ENCODE data around the gene HMCN1. TPM values are rescaled to one million over a fixed set of nuclear protein-coding genes. Genes with fewer than 3 reads are reported as not detected.
"Not testable (repeated sequence)": the region's sequence is repeated elsewhere in the genome, so short reads cannot be mapped to it uniquely, and the experiment has no call there.

The HMCN1 gene
- total RNA-seq, 4 donors from 2014 or later, result 53.0 to 87.9 (median 76.8) TPM

GRCh38 chr1:185886046-185886445 is 151.9 kb downstream of the HMCN1 start:
- Histone ChIP-seq H3K27ac (replicated peaks in 1 of 4) (no peak overlapping the region), H3K4me1 (peaks cover 0 to 1% (median 0%) of the 10 kb centered on the region in 4 donors), H3K27me3 (no peaks in the 10 kb centered on the region), H3K4me3 (no peak overlapping the region), H3K36me3 (no peaks in the 10 kb centered on the region), H3K9me3 (no peaks in the 10 kb centered on the region)
- intact Hi-C loops (cut with DNase I), result no loop called here
- WGBS, result 79% methylated on average over 1 of the region's 1 CpG
- no peak for TF ChIP-seq EP300 (IDR thresholded peaks at IDR 0.05)
- no peak for TF ChIP-seq POLR2A (IDR thresholded peaks at IDR 0.05; ENCODE audit: low read depth)
- no peak for TF ChIP-seq CTCF (IDR thresholded peaks at IDR 0.05)
- no peak for TF ChIP-seq POLR2AphosphoS5 (IDR thresholded peaks at IDR 0.05)
- DNase-seq (ENCODE audit: extremely low spot score), result no peak

- WGBS, result 64% methylated on average over 4 of the region's 4 CpGs
- Histone ChIP-seq H3K4me1 (no peaks in the 10 kb centered on the region), H3K9me3 (no peaks in the 10 kb centered on the region), H3K27ac (replicated peaks in 1 of 4) (no peak overlapping the region), H3K27me3 (no peaks in the 10 kb centered on the region), H3K4me3 (no peak overlapping the region), H3K36me3 (no peaks in the 10 kb centered on the region)
- no peak for DNase-seq (ENCODE audit: extremely low spot score)
- intact Hi-C loops (cut with DNase I), result no loop called here
- no peak for TF ChIP-seq CTCF (IDR thresholded peaks at IDR 0.05)
- no peak for TF ChIP-seq POLR2AphosphoS5 (IDR thresholded peaks at IDR 0.05)
- no peak for TF ChIP-seq EP300 (IDR thresholded peaks at IDR 0.05)
- TF ChIP-seq POLR2A (IDR thresholded peaks at IDR 0.05; ENCODE audit: low read depth), result no peak
Measured at GRCh38 chr1:185886671-185887070, 152.5 kb downstream of the HMCN1 start.

DNA sequence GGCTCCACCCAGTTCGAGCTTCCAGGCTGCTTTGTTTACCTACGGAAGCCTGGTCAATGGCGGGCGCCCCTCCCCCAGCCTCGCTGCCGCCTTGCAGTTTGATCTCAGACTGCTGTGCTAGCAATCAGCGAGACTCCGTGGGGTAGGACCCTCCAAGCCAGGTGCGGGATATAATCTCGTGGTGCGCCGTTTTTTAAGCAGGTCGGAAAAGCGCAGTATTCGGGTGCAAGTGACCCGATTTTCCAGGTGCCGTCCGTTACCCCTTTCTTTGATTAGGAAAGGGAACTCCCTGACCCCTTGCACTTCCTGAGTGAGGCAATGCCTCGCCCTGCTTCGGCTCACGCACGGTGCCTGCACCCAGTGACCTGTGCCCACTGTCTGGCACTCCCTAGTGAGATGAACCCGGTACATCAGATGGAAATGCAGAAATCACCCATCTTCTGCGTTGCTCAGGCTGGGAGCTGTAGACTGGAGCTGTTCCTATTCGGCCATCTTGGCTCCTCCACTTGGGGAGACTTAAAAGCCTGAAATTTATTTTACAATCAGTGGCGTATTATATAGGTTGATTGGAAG is 158.7 kb downstream of the HMCN1 start:
- DNase-seq (ENCODE audit: extremely low spot score); intact Hi-C loops (cut with DNase I): not testable (repeated sequence)

DNA sequence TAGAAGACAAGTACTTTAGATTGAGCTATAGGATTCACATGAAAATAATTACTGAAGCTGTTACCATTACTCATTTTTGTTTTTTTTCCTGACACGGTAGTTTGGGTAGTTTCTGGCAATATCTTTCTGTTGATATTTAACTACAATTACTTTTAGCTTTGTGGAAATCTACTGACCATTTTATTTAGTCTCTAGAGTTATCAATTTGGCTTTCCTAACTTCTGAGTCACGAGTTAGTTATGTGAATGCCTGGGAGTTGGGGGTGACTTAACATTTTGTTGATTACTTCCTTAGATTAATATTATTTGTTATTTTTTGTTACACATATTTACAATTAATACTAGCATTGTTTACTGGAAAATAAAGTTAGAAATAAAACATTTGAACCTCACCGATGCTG is 160.6 kb downstream of the HMCN1 start:
- Histone ChIP-seq H3K36me3 (no peaks in the 10 kb centered on the region), H3K9me3 (no peaks in the 10 kb centered on the region), H3K4me3 (no peak overlapping the region), H3K4me1 (peaks cover 0 to 8% (median 6%) of the 10 kb centered on the region in 4 donors), H3K27ac (replicated peaks in 1 of 4) (peak overlapping the region in 1 of 4 donors; percentile 14), H3K27me3 (no peaks in the 10 kb centered on the region)
- TF ChIP-seq POLR2AphosphoS5 (IDR thresholded peaks at IDR 0.05), result no peak
- no peak for DNase-seq (ENCODE audit: extremely low spot score)
- intact Hi-C loops (cut with DNase I), result no loop called here
- WGBS, result 62% methylated on average over 3 of the region's 3 CpGs

More for the DNA sequence above, 158.7 kb downstream of the HMCN1 start:
- not testable (repeated sequence) for H3K27me3 ChIP-seq; H3K4me1 ChIP-seq; H3K36me3 ChIP-seq; H3K4me3 ChIP-seq; H3K9me3 ChIP-seq; H3K27ac ChIP-seq (replicated peaks in 1 of 4)
- WGBS, result 94% methylated on average over 26 of the region's 26 CpGs

DNA sequence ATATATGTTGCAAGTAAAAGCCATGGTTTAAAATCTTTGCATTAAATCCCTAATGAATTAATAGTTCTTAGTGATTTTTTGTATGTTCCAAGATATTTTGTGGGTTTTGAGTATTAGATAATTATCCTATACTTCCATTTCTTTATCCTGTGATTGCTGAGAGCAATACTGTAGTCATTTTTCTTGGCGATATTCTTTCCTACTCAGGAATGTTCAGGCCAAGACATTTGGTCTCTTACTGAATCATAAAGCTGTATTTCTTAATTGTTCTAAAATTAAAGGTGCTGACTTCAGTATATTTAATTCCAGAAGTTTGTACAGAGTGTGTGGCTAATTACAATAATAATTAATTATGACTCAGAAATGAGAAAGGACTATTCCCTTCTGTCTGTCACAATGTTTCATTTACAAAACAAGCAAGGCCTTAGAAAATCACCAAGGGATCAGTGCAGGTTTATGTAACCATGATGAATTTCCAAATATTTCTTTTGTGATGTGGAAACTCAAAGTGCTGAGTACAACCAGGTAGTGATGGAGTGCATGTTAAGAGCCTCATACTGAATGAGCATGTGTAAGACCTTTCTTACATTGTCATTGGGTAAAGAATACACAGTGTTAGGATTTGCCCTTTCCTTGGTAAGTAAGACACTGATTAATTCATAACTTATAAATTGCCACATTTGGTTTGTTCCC is 161.2 kb downstream of the HMCN1 start:
- H3K27ac ChIP-seq (replicated peaks in 1 of 4), result peak overlapping the region in 2 of 4 donors; percentile 14 to 34
- H3K4me1 ChIP-seq, result peaks cover 0 to 8% (median 6%) of the 10 kb centered on the region in 4 donors
- 44% methylated on average over 1 of the region's 1 CpG for WGBS
- TF ChIP-seq POLR2A (IDR thresholded peaks at IDR 0.05; ENCODE audit: low read depth) (no peak), CTCF (IDR thresholded peaks at IDR 0.05) (no peak), POLR2AphosphoS5 (IDR thresholded peaks at IDR 0.05) (peak in 1 of 2 donors; percentile 21)
- no peaks in the 10 kb centered on the region for H3K9me3 ChIP-seq
- H3K36me3 ChIP-seq, result no peaks in the 10 kb centered on the region
- no peaks in the 10 kb centered on the region for H3K27me3 ChIP-seq
- intact Hi-C loops (cut with DNase I), result no loop called here
- DNase-seq (ENCODE audit: extremely low spot score), result no peak
- H3K4me3 ChIP-seq, result no peak overlapping the region

Data from esophagus muscularis mucosa (tissue), 4 donors.